CD14-positive monocyte (primary cell): Measurements from ENCODE around the gene TBCEL. TPM values are rescaled to one million over a fixed set of nuclear protein-coding genes. Genes with fewer than 3 reads are reported as not detected.

Experiments
- DNase-seq, 3 donors: peaks; one replicate each; pipeline ENCODE4 v3.0.0-alpha.2; 2011 to 2022
- H2AFZ ChIP-seq: 2 replicates; pipeline ENCODE4 v1.6.0; 2012; ENCODE audit warnings: mild to moderate bottlenecking, low read depth, low read length, inconsistent platforms; ENCODE audit not compliant: insufficient read depth, poor library complexity, severe bottlenecking
- H3K27ac ChIP-seq, 2 donors: 1 replicate in 1 of 2; 2 replicates in 1 of 2; pipeline ENCODE4 v1.5.1; 2012 to 2013; ENCODE audit warnings: low read length in 2 of 2, control low read depth in 1 of 2, inconsistent platforms in 1 of 2, low read depth in 1 of 2, mild to moderate bottlenecking in 1 of 2
- H3K27me3 ChIP-seq, 2 donors: one replicate each; pipeline versions ENCODE4 v1.6.0 to v1.6.1; 2011 to 2013; ENCODE audit warnings: low read length in 2 of 2; ENCODE audit not compliant: control insufficient read depth in 2 of 2, insufficient read depth in 2 of 2
- H3K36me3 ChIP-seq, 2 donors: replicated peaks in 1 of 2; 1 replicate in 1 of 2; 2 replicates in 1 of 2; pipeline versions ENCODE4 v1.5.1 to v1.6.1; 2012 to 2013; ENCODE audit warnings: low read length in 2 of 2, control low read depth in 1 of 2, inconsistent platforms in 1 of 2, mild to moderate bottlenecking in 1 of 2; ENCODE audit not compliant: insufficient read depth in 2 of 2, control insufficient read depth in 1 of 2
- H3K4me1 ChIP-seq, 2 donors: 1 replicate in 1 of 2; 2 replicates in 1 of 2; pipeline versions ENCODE4 v1.5.1 to v1.6.1; 2012 to 2013; ENCODE audit warnings: low read length in 2 of 2, control low read depth in 1 of 2, inconsistent platforms in 1 of 2, mild to moderate bottlenecking in 1 of 2, moderate library complexity in 1 of 2; ENCODE audit not compliant: insufficient read depth in 2 of 2, control insufficient read depth in 1 of 2
- H3K4me2 ChIP-seq: replicated peaks from 2 replicates; pipeline ENCODE3; 2012; ENCODE audit warnings: low read length, moderate library complexity, mild to moderate bottlenecking; ENCODE audit not compliant: poor library complexity, severe bottlenecking; ENCODE audit errors: extremely low read depth
- H3K4me3 ChIP-seq, 3 experiments: fragments of 200-600 bp in 1 of 3; sonication (generic) in 1 of 3; replicated peaks in 1 of 3; 1 replicate in 2 of 3; 2 replicates in 1 of 3; pipeline ENCODE4 v1.5.1; 2011 to 2013; ENCODE audit warnings: low read length in 3 of 3, mild to moderate bottlenecking in 3 of 3, control low read depth in 2 of 3, low read depth in 2 of 3, inconsistent platforms in 1 of 3, moderate library complexity in 1 of 3
- H3K79me2 ChIP-seq: 2 replicates; pipeline ENCODE4 v1.6.0; 2012; ENCODE audit warnings: mild to moderate bottlenecking, control low read depth, inconsistent platforms, low read length, moderate library complexity; ENCODE audit not compliant: insufficient read depth
- H3K9ac ChIP-seq: 2 replicates; pipeline ENCODE4 v1.6.0; 2017; ENCODE audit warnings: low read length, mild to moderate bottlenecking; ENCODE audit not compliant: insufficient read depth, poor library complexity, severe bottlenecking
- H3K9me3 ChIP-seq, 2 donors: replicated peaks in 1 of 2; 1 replicate in 1 of 2; 2 replicates in 1 of 2; pipeline versions ENCODE4 v1.5.1 to v1.6.1; 2012 to 2013; ENCODE audit warnings: low read length in 2 of 2, control low read depth in 1 of 2; ENCODE audit not compliant: control insufficient read depth in 1 of 2, insufficient read depth in 1 of 2
- H4K20me1 ChIP-seq: 2 replicates; pipeline ENCODE4 v1.6.0; 2012; ENCODE audit warnings: mild to moderate bottlenecking, low read length, control low read depth, moderate library complexity; ENCODE audit not compliant: insufficient read depth
- H3K27ac Mint-ChIP-seq, 7 donors: one replicate each; pipeline ENCODE4 v1.8.0; 2020; ENCODE audit warnings: mild to moderate bottlenecking in 7 of 7, mixed read lengths in 7 of 7, moderate library complexity in 6 of 7, inconsistent platforms in 2 of 7
- H3K27me3 Mint-ChIP-seq, 3 donors: one replicate each; pipeline ENCODE4 v1.8.0; 2021 to 2022; ENCODE audit warnings: low read depth in 3 of 3, mild to moderate bottlenecking in 3 of 3, mixed read lengths in 3 of 3, moderate library complexity in 3 of 3, inconsistent platforms in 1 of 3
- H3K36me3 Mint-ChIP-seq, 2 donors: one replicate each; pipeline ENCODE4 v1.8.0; 2020; ENCODE audit warnings: mixed read lengths in 2 of 2, inconsistent platforms in 1 of 2, mild to moderate bottlenecking in 1 of 2
- H3K4me1 Mint-ChIP-seq: one replicate; pipeline ENCODE4 v1.8.0; 2020; ENCODE audit warnings: mild to moderate bottlenecking, mixed read lengths
- H3K4me3 Mint-ChIP-seq, 2 donors: one replicate each; pipeline ENCODE4 v1.8.0; 2020; ENCODE audit warnings: mild to moderate bottlenecking in 2 of 2, mixed read lengths in 2 of 2, moderate library complexity in 1 of 2
- H3K9me3 Mint-ChIP-seq, 7 donors: one replicate each; pipeline ENCODE4 v1.8.0; 2020 to 2022; ENCODE audit warnings: mixed read lengths in 7 of 7, mild to moderate bottlenecking in 6 of 7, moderate library complexity in 6 of 7, inconsistent platforms in 2 of 7
- WGBS: methylation state at CpG from one replicate; pipeline ENCODE4 v1.1.5; 2013; ENCODE audit warnings: missing lambda C conversion rate; ENCODE audit not compliant: insufficient coverage; 5-methylcytosine and 5-hydroxymethylcytosine counted together
- intact Hi-C, 2 donors: fragments of 100-400 bp; cut with micrococcal nuclease; formaldehyde crosslinking; loops; one replicate each; pipeline versions ENCODE4 v1.15.0 to v1.15.1; 2023
- polyA plus RNA-seq, 3 donors: library from polyadenylated mRNA; depleted of rRNA in 1 of 3; unstranded in 2 of 3; stranded (reverse) in 1 of 3; fragments of 300-500 nt in 2 of 3; fragments of >200 nt in 1 of 3; fragmentation: Illumina TruSeq in 2 of 3; gene quantifications; 1 replicate in 2 of 3; 2 replicates in 1 of 3; pipeline ENCODE4 v1.2.3, GENCODE V29; 2012 to 2021
- TF ChIP-seq, protein P1 (sequence below): fragments of 200-600 bp; IDR thresholded peaks from one replicate; pipeline ENCODE4 v1.8.0; 2022; ENCODE audit warnings: antibody characterized with exemption, mild to moderate bottlenecking

TBCEL gene
- polyA plus RNA-seq, 3 donors, result 3.9 to 6.5 (median 5.0) TPM

DNA sequence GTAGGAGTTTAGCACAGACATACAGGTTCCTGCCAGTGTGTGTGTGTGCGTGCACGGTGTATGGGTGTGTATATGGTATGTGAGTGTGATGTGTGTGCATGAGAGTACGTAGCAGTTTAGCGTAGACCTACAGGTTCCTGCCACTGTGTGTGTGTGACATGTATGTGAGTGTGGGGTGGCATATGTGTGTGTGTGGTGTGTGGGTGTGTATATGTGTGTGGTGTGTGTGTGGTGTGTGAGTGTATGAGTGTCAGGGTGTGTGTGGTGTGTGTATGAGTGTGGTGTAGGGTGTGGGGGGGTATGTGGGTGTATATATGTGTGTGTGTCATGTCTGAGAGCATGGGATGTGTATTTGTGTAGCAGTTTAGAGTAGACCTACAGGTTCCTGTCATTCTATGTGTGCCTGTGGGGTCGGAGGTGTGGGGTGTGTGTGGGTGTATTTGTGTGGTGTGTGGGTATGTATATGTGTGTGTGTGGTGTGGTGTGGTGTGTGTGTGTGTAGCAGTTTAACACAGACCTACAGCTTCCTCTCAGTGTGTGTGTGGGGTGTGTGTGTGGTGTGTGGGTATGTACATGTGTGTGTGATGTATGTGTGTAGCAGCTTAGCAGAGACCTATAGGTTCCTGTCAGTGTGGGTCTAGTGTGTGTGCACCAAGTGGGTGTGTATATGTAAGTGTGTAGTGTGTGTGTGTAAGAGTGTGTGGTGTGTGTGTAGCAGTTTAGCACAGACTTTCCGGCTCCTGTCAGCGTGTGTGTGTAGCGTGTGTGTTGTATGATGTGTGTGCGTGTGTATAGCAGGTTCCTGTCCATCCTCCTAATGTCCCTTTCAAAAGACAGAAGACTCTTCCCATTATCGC is 31.8 kb upstream of the TBCEL start:
- Histone ChIP-seq H3K4me3 (no peak overlapping the region), H3K9ac (no peak overlapping the region), H3K4me1 (no peaks in the 10 kb centered on the region), H3K9me3 (no peaks in the 10 kb centered on the region), H3K4me2 (no peak overlapping the region), H4K20me1 (no peaks in the 10 kb centered on the region), H3K27ac (no peak overlapping the region), H2AFZ (no peak overlapping the region), H3K36me3 (no peaks in the 10 kb centered on the region), H3K79me2 (no peaks in the 10 kb centered on the region), H3K27me3 (peaks cover 4 to 15% of the 10 kb centered on the region in 2 donors)
- H3K27me3 Mint-ChIP-seq, result peaks cover 7 to 11% (median 8%) of the 10 kb centered on the region in 3 donors
- no peak overlapping the region for H3K4me3 Mint-ChIP-seq
- WGBS, result 96% methylated on average over 5 of the region's 10 CpGs
- H3K36me3 Mint-ChIP-seq, result no peaks in the 10 kb centered on the region
- TF ChIP-seq, protein P1, sequence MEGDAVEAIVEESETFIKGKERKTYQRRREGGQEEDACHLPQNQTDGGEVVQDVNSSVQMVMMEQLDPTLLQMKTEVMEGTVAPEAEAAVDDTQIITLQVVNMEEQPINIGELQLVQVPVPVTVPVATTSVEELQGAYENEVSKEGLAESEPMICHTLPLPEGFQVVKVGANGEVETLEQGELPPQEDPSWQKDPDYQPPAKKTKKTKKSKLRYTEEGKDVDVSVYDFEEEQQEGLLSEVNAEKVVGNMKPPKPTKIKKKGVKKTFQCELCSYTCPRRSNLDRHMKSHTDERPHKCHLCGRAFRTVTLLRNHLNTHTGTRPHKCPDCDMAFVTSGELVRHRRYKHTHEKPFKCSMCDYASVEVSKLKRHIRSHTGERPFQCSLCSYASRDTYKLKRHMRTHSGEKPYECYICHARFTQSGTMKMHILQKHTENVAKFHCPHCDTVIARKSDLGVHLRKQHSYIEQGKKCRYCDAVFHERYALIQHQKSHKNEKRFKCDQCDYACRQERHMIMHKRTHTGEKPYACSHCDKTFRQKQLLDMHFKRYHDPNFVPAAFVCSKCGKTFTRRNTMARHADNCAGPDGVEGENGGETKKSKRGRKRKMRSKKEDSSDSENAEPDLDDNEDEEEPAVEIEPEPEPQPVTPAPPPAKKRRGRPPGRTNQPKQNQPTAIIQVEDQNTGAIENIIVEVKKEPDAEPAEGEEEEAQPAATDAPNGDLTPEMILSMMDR, result no peak
- no peaks in the 10 kb centered on the region for H3K4me1 Mint-ChIP-seq
- H3K27ac Mint-ChIP-seq, result no peak overlapping the region
- DNase-seq, result no peak
- intact Hi-C loops, result no loop called here
- no peaks in the 10 kb centered on the region for H3K9me3 Mint-ChIP-seq

DNA sequence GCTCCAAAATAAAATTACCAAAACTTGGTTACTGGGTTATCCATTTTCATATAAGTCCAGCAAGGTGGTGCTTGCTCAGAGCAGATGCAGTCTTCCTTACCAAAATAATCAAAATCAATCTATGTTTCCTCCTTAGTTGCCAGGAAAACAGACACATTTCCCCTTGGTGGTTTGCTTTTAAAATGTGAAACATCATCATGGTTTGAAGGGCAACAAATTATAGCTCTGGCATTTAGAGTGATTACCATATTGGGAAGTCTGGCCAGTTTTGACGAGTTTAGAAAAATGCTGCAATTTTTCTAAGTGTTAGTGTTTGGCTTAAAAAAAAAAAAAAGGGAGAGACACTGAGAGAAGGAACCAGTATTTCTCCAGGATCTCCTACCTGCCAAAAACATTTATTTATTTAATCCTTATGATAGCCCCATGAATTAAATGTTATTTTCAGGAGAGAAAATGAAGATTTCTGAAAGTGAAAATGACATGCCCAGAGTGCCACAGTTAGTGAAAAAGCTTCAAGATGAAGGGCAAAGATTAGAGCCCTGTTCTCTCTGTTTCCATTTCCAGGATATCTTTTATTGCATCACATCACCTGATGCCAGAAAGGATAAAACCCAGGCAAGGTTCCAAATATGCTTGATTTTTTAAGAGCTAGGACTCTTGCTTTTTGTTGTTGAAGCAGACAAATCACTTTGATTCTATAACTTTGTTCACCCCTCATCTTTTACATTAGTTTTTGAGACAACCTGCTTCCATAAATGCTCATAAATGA is 29.6 kb upstream of the TBCEL start:
- TF ChIP-seq, protein P1, result no peak
- no peak overlapping the region for H3K4me2 ChIP-seq
- WGBS, result no CpG with 5 or more reads among the region's 1 CpG
- H3K27ac ChIP-seq, result no peak overlapping the region
- Mint-ChIP-seq H3K9me3 (no peaks in the 10 kb centered on the region), H3K4me3 (no peak overlapping the region), H3K4me1 (no peaks in the 10 kb centered on the region), H3K27me3 (peaks cover 2 to 7% (median 3%) of the 10 kb centered on the region in 3 donors), H3K36me3 (no peaks in the 10 kb centered on the region), H3K27ac (no peak overlapping the region)
- H3K79me2 ChIP-seq, result no peaks in the 10 kb centered on the region
- intact Hi-C loops, result no loop called here
- H3K36me3 ChIP-seq, result no peaks in the 10 kb centered on the region
- no peak overlapping the region for H3K9ac ChIP-seq
- no peak overlapping the region for H2AFZ ChIP-seq
- H3K4me3 ChIP-seq, result no peak overlapping the region
- no peak for DNase-seq
- H3K27me3 ChIP-seq, result peaks cover 0 to 5% of the 10 kb centered on the region in 2 donors
- no peaks in the 10 kb centered on the region for H3K4me1 ChIP-seq
- H4K20me1 ChIP-seq, result no peaks in the 10 kb centered on the region
- no peaks in the 10 kb centered on the region for H3K9me3 ChIP-seq
